ENCODE measurements around the gene ICA1.

Gene ICA1

GRCh38 chr7:8161364-8161828 lies 100.6 kb downstream of the ICA1 start:
- no peak for DNase-seq (ENCODE audit: low read depth)
- no peak for TF ChIP-seq CTCF (conservative IDR thresholded peaks at IDR 0.05; ENCODE audit: low read depth, low read length)
- H3K4me3 ChIP-seq (ENCODE audit: low read depth, low read length), result no peak overlapping the region

GRCh38 chr7:8160779-8161345 lies 101.1 kb downstream of the ICA1 start:
- no peak for TF ChIP-seq CTCF (conservative IDR thresholded peaks at IDR 0.05; ENCODE audit: low read depth, low read length)
- H3K4me3 ChIP-seq (ENCODE audit: low read depth, low read length), result no peak overlapping the region

GRCh38 chr7:8160250-8160649 lies 101.7 kb downstream of the ICA1 start:
- no peak for DNase-seq (ENCODE audit: low read depth)
- no peak overlapping the region for H3K4me3 ChIP-seq (ENCODE audit: low read depth, low read length)
- no peak for TF ChIP-seq CTCF (conservative IDR thresholded peaks at IDR 0.05; ENCODE audit: low read depth, low read length)

More at GRCh38 chr7:8160779-8161345, 101.1 kb downstream of the ICA1 start:
- no peak for DNase-seq (ENCODE audit: low read depth)

- no peak for DNase-seq (ENCODE audit: low read depth)
- no peak overlapping the region for H3K4me3 ChIP-seq (ENCODE audit: low read depth, low read length)
- no peak for TF ChIP-seq CTCF (conservative IDR thresholded peaks at IDR 0.05; ENCODE audit: low read depth, low read length)
Observed at GRCh38 chr7:8159595-8159994, 102.4 kb downstream of the ICA1 start.

GRCh38 chr7:8157296-8157695 lies 104.7 kb downstream of the ICA1 start:
- no peak for TF ChIP-seq CTCF (conservative IDR thresholded peaks at IDR 0.05; ENCODE audit: low read depth, low read length)
- DNase-seq (ENCODE audit: low read depth), result no peak

GRCh38 chr7:8155836-8156235 lies 106.1 kb downstream of the ICA1 start:
- TF ChIP-seq CTCF (conservative IDR thresholded peaks at IDR 0.05; ENCODE audit: low read depth, low read length), result no peak
- DNase-seq (ENCODE audit: low read depth), result no peak
- no peak overlapping the region for H3K4me3 ChIP-seq (ENCODE audit: low read depth, low read length)

More at GRCh38 chr7:8157296-8157695, 104.7 kb downstream of the ICA1 start:
- H3K4me3 ChIP-seq (ENCODE audit: low read depth, low read length), result no peak overlapping the region

GRCh38 chr7:8154272-8154671 lies 107.7 kb downstream of the ICA1 start:
- no peak for TF ChIP-seq CTCF (conservative IDR thresholded peaks at IDR 0.05; ENCODE audit: low read depth, low read length)
- H3K4me3 ChIP-seq (ENCODE audit: low read depth, low read length), result no peak overlapping the region
- DNase-seq (ENCODE audit: low read depth), result no peak

Data from choroid plexus epithelial cell (primary cell).